Measurements from ENCODE around the gene FAM114A1.

- TF ChIP-seq POLR2A (IDR thresholded peaks at IDR 0.05; ENCODE audit: low read depth, low read length) (no peak), CHD1 (IDR thresholded peaks at IDR 0.05; ENCODE audit: low read depth, low read length) (no peak), ELK1 (IDR thresholded peaks at IDR 0.05; ENCODE audit: borderline replicate concordance, low read depth, low read length) (no peak), CTCF (conservative IDR thresholded peaks at IDR 0.05; ENCODE audit: low read depth, low read length) (no peak)
These were observed 82.6 kb downstream of the FAM114A1 start for GRCh38 chr4:38950159-38950558.
